K562 (cell line): ENCODE data around the gene SLC6A8. TPM values are rescaled to one million over a fixed set of nuclear protein-coding genes. Genes with fewer than 3 reads are reported as not detected.

Experiments used
- ATAC-seq: fragments of 200-7000 bp; cut with Tn5 transposase; 3 replicates; pipeline ENCODE4 v1.9.1; 2020; ENCODE audit warnings: moderate library complexity
- BruUV-seq: library from RNA; stranded (reverse); fragments of 400-500 nt; replicated peaks from 2 replicates; lab custom pipeline; 2021; lab: Mats Ljungman, UMichigan
- CTCF ChIA-PET: fragments of 300-600 bp; formaldehyde crosslinking; extraction: SDS; loops from one replicate; lab custom pipeline; 2021; ENCODE audit warnings: low intra/inter-chr PET ratio; lab: Yijun Ruan, JAX
- POLR2A ChIA-PET: fragments of 300-600, 350-650 bp; sonication (Branson Sonifier 250); formaldehyde crosslinking; extraction: SDS; loops from one replicate; lab custom pipeline; 2021; ENCODE audit warnings: antibody characterized with exemption, inconsistent platforms; lab: Yijun Ruan, JAX
- DNase-seq, 4 experiments: peaks; one replicate each; pipeline versions ENCODE4 v3.0.0 to v3.0.0-alpha.2; 2011 to 2018; ENCODE audit warnings: low spot score in 3 of 4, mixed read lengths in 3 of 4; ENCODE audit errors: extremely low read depth in 1 of 4
- FAIRE-seq: peaks from 2 replicates; lab custom pipeline; 2011; peaks lifted over from hg19 to GRCh38; lab: Jason Lieb, UNC
- H2AFZ ChIP-seq: 2 replicates; pipeline ENCODE4 v1.6.0; 2011; ENCODE audit warnings: low read depth, low read length, control low read depth, inconsistent platforms
- H3K27ac ChIP-seq: fragments of 200-600 bp; 3 replicates; pipeline ENCODE4 v1.8.0; 2011; ENCODE audit warnings: low read depth, mild to moderate bottlenecking, control low read depth, inconsistent platforms, low read length, moderate library complexity, mixed read lengths; ENCODE audit errors: extremely low read depth
- H3K27me3 ChIP-seq, 2 experiments: fragments of 300-600 bp in 1 of 2; 2 replicates in 1 of 2; 3 replicates in 1 of 2; pipeline versions ENCODE4 v1.6.0 to v1.8.0; 2011; ENCODE audit warnings: inconsistent platforms in 2 of 2, low read length in 2 of 2, mild to moderate bottlenecking in 1 of 2, mixed read lengths in 1 of 2, moderate library complexity in 1 of 2; ENCODE audit not compliant: control insufficient read depth in 2 of 2, insufficient read depth in 2 of 2
- H3K36me3 ChIP-seq: fragments of 300-600 bp; 3 replicates; pipeline ENCODE4 v1.8.0; 2011; ENCODE audit warnings: mild to moderate bottlenecking, low read length, inconsistent platforms; ENCODE audit not compliant: control insufficient read depth, insufficient read depth
- H3K4me1 ChIP-seq, 2 experiments: fragments of 200-600 bp in 1 of 2; replicated peaks in 1 of 2; 2 replicates in 1 of 2; 3 replicates in 1 of 2; pipeline versions ENCODE4 v1.5.1 to v1.8.0; 2011; ENCODE audit warnings: inconsistent platforms in 2 of 2, low read length in 2 of 2, mild to moderate bottlenecking in 1 of 2, mixed read lengths in 1 of 2, moderate library complexity in 1 of 2; ENCODE audit not compliant: control insufficient read depth in 2 of 2, insufficient read depth in 2 of 2
- H3K4me2 ChIP-seq: 2 replicates; pipeline ENCODE4 v1.6.1; 2011; ENCODE audit warnings: low read length, control low read depth, inconsistent platforms, mixed read lengths; ENCODE audit not compliant: insufficient read depth
- H3K4me3 ChIP-seq: fragments of 200-600 bp; sonication (generic), shearing (Covaris generic); 2 replicates; pipeline ENCODE4 v1.5.1; 2016; ENCODE audit warnings: control low read depth, inconsistent platforms
- H3K79me2 ChIP-seq: fragments of 200-600 bp; 3 replicates; pipeline ENCODE4 v1.8.0; 2011; ENCODE audit warnings: low read length, inconsistent platforms; ENCODE audit not compliant: control insufficient read depth, insufficient read depth
- H3K9ac ChIP-seq, 2 experiments: 2 replicates each; pipeline versions ENCODE4 v1.6.0 to v1.6.1; 2011; ENCODE audit warnings: low read depth in 2 of 2, low read length in 2 of 2, control low read depth in 1 of 2, inconsistent platforms in 1 of 2, mild to moderate bottlenecking in 1 of 2, mixed read lengths in 1 of 2; ENCODE audit not compliant: insufficient read depth in 1 of 2
- H3K9me1 ChIP-seq: one replicate; pipeline ENCODE4 v1.6.0; 2011; ENCODE audit warnings: inconsistent platforms, mild to moderate bottlenecking, low read length, moderate library complexity; ENCODE audit not compliant: control insufficient read depth, insufficient read depth
- H3K9me3 ChIP-seq: replicated peaks from 2 replicates; pipeline ENCODE4 v1.5.1; 2011; ENCODE audit warnings: low read depth, low read length, inconsistent platforms; ENCODE audit not compliant: control insufficient read depth, insufficient read depth
- H4K20me1 ChIP-seq: replicated peaks from 2 replicates; pipeline ENCODE4 v1.6.1; 2011; ENCODE audit warnings: low read length, inconsistent platforms, mixed read lengths; ENCODE audit not compliant: control insufficient read depth, insufficient read depth
- POLR2G ChIP-seq: fragments of 200-400 bp; formaldehyde crosslinking; IDR thresholded peaks from 2 replicates; pipeline ENCODE4 v1.6.1; 2017; ENCODE audit warnings: low read depth, mild to moderate bottlenecking, antibody characterized with exemption, low read length, moderate library complexity
- WGBS: fragments of 100-300 bp; shearing (Covaris generic); methylation state at CpG from one replicate; pipeline ENCODE4 v1.1.6; 2016; ENCODE audit warnings: low coverage, mixed read lengths; ENCODE audit not compliant: insufficient coverage; ENCODE audit errors: missing lambda C conversion rate; 5-methylcytosine and 5-hydroxymethylcytosine counted together
- in situ Hi-C: fragments of 300-500 bp; cut with MboI; formaldehyde crosslinking; loops from 4 replicates; pipeline ENCODE4 v1.15.0; 2018; ENCODE audit warnings: inconsistent platforms, mixed read lengths
- intact Hi-C: fragments of 100-400 bp; cut with micrococcal nuclease; formaldehyde crosslinking; loops from 2 replicates; pipeline ENCODE4 v1.14.2; 2022
- polyA plus RNA-seq, 8 experiments: library from polyadenylated mRNA; depleted of rRNA in 4 of 8; stranded (reverse) in 5 of 8; unstranded in 3 of 8; fragments of >200 nt; fragmentation: Nextera tagmentation in 2 of 8; fragmentation: Illumina TruSeq in 1 of 8; extraction: Ambion mirVana in 2 of 8; extraction: Trizol in 1 of 8; gene quantifications; 2 replicates each; pipeline versions ENCODE4 v1.2.1 to v1.2.3, GENCODE V29; 2011 to 2014; ENCODE audit warnings: inconsistent platforms in 1 of 8, missing spikeins in 1 of 8
- total RNA-seq, 7 experiments: library from RNA; depleted of rRNA in 6 of 7; stranded (reverse); fragments of >200 nt in 6 of 7; fragmentation: Illumina TruSeq in 2 of 7; extraction: Trizol in 2 of 7; gene quantifications; 2 replicates each; pipeline versions ENCODE4 v1.2.1 to v1.2.3, GENCODE V29; 2011 to 2021; ENCODE audit warnings: low replicate concordance in 1 of 7
- TF ChIP-seq, protein P1 (sequence below): fragments of 250-450 bp; sonication (Bioruptor Pico); IDR thresholded peaks from 2 replicates; pipeline ENCODE4 v1.4.0; 2020; ENCODE audit warnings: mild to moderate bottlenecking

The SLC6A8 gene
- total and polyA plus RNA-seq, 9 of the 15 experiments (the other 6 are each of a cell fraction or from before 2014, with no cell fraction given): 0.68 to 144 (median 34.3) TPM

DNA sequence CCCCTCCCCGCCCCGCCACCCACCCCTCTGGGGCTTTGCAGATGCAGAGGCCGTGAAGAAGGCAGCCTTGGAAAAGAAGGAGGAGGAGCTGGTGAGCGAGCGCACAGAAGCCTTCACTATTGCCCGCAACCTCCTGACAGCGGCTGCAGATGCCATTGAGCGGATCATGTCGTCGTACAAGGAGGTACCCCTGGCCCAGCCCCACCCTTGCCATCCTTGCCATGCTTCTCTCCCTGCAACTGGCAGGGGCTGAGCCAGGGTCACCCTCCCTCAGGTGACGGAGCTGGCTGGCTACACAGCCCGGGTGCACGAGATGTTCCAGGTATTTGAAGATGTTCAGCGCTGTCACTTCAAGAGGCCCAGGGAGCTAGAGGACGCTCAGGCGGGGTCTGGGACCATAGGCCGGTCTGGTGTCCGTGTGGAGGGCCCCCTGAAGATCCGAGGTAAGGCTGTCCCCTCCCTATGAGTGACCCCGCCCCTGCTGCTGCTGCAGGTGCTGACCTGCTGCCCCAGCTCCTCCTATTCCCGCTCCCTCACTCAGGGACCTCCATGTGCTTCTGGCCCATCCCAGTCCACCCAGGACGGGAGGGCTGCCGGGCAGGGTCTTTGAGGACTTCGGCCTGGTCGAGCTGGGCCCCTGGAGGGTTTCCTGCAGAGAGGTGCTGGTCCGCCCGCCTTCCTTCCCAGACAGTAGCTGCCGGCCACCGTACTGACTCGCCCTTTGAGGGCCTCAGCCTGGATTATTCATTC is 48.5 kb downstream of the SLC6A8 start:
- H3K9me1 ChIP-seq: no peaks in the 10 kb centered on the region
- no TSS peak for BruUV-seq
- H3K9ac ChIP-seq: peak overlapping the region in 1 of 2 experiments; percentile 65; a peak in 2 of 4 replicates
- 85% methylated on average over 20 of the region's 30 CpGs for WGBS
- in situ Hi-C loops (no loop called here), intact Hi-C loops (no loop called here)
- FAIRE-seq (no peak), ATAC-seq (no peak), DNase-seq (no peak)
- no peaks in the 10 kb centered on the region for H3K27me3 ChIP-seq
- ChIA-PET POLR2A (no interaction called here), CTCF (no interaction called here)
- no peak overlapping the region for H3K4me2 ChIP-seq
- peaks cover 8 to 48% of the 10 kb centered on the region in 2 experiments; a peak in 4 of 5 replicates for H3K4me1 ChIP-seq
- H3K27ac ChIP-seq: no peak overlapping the region
- H2AFZ ChIP-seq: no peak overlapping the region
- no peaks in the 10 kb centered on the region for H3K79me2 ChIP-seq
- H3K9me3 ChIP-seq: 0 out of 2 replicates have a peak, but pooled peaks cover 2% of the 10 kb centered on the region
- 0 out of 2 replicates have a peak, but pooled peaks have one; percentile 14 for TF ChIP-seq POLR2G
- TF ChIP-seq, protein P1, sequence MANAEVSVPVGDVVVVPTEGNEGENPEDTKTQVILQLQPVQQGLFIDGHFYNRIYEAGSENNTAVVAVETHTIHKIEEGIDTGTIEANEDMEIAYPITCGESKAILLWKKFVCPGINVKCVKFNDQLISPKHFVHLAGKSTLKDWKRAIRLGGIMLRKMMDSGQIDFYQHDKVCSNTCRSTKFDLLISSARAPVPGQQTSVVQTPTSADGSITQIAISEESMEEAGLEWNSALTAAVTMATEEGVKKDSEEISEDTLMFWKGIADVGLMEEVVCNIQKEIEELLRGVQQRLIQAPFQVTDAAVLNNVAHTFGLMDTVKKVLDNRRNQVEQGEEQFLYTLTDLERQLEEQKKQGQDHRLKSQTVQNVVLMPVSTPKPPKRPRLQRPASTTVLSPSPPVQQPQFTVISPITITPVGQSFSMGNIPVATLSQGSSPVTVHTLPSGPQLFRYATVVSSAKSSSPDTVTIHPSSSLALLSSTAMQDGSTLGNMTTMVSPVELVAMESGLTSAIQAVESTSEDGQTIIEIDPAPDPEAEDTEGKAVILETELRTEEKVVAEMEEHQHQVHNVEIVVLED (CRISPR knock-in tag): no peak
- no peak overlapping the region for H3K4me3 ChIP-seq
- no peaks in the 10 kb centered on the region for H4K20me1 ChIP-seq
- no peaks in the 10 kb centered on the region; the same call in 2 of the 3 replicates for H3K36me3 ChIP-seq
